Urinary bladder (tissue), 4 donors: ENCODE measurements around the gene LFNG. TPM values are rescaled to one million over a fixed set of nuclear protein-coding genes. Genes with fewer than 3 reads are reported as not detected.
"Not testable (repeated sequence)": the region's sequence is repeated elsewhere in the genome, so short reads cannot be mapped to it uniquely, and the experiment has no call there.

Experiments
- DNase-seq: peaks from one replicate; pipeline ENCODE4 v3.0.0-alpha.2; 2015; ENCODE audit errors: extremely low spot score
- H3K27ac ChIP-seq: one replicate; pipeline ENCODE4 v1.5.1; 2013; ENCODE audit warnings: low read depth, mild to moderate bottlenecking, moderate library complexity
- H3K36me3 ChIP-seq: one replicate; pipeline ENCODE4 v1.6.1; 2013; ENCODE audit warnings: mild to moderate bottlenecking, moderate library complexity; ENCODE audit not compliant: insufficient read depth
- H3K4me1 ChIP-seq: one replicate; pipeline ENCODE4 v1.6.1; 2013; ENCODE audit warnings: mild to moderate bottlenecking, moderate library complexity; ENCODE audit not compliant: insufficient read depth
- H3K4me3 ChIP-seq: one replicate; pipeline ENCODE4 v1.5.1; 2013; ENCODE audit warnings: low read depth, low read length
- WGBS: extraction: QIAGEN DNeasy Blood & Tissue Kit; methylation state at CpG from one replicate; pipeline ENCODE4 v1.1.7; 2013; 5-methylcytosine and 5-hydroxymethylcytosine counted together
- polyA plus RNA-seq: library from polyadenylated mRNA; stranded (reverse); fragments of 200-250 nt; gene quantifications from one replicate; pipeline ENCODE4 v1.2.3, GENCODE V29; 2013
- total RNA-seq: library from RNA; depleted of rRNA; stranded (reverse); fragments of >200 nt; gene quantifications from one replicate; pipeline ENCODE4 v1.2.3, GENCODE V29; 2014
- donor health status: healthy with polysubstance abuse.
- donor health status: healthy.

LFNG gene
- total and polyA plus RNA-seq, 2 donors, result 10.7 to 16.8 TPM

- Histone ChIP-seq H3K27ac (no peak overlapping the region), H3K36me3 (no peaks in the 10 kb centered on the region), H3K4me1 (no peaks in the 10 kb centered on the region), H3K4me3 (peak overlapping the region; percentile 84)
- 76% methylated on average over 16 of the region's 16 CpGs for WGBS
- DNase-seq, result no peak
Observed at GRCh38 chr7:2553831-2554581, 34.4 kb downstream of the LFNG start.

- no peak for DNase-seq
- no peak overlapping the region for H3K27ac ChIP-seq
- no peaks in the 10 kb centered on the region for H3K36me3 ChIP-seq
- peaks cover 3% of the 10 kb centered on the region for H3K4me1 ChIP-seq
- 6% methylated on average over 12 of the region's 12 CpGs for WGBS
- peak overlapping the region; percentile 84 for H3K4me3 ChIP-seq
Observed at GRCh38 chr7:2554661-2555111, 35.1 kb downstream of the LFNG start.

GRCh38 chr7:2555121-2556052 lies 35.8 kb downstream of the LFNG start, which contains the start of gene BRAT1:
BRAT1 (minus strand) TSS chr7:2555524; CDS start chr7:2554431, 1,093 bp downstream.
- WGBS, result under 1% methylated on average over 79 of the region's 79 CpGs
- Histone ChIP-seq H3K4me3 (peak within 1 kb of the TSS; percentile 84), H3K4me1 (peaks cover 3% of the 10 kb centered on the region), H3K27ac (peak within 1 kb of the TSS; percentile 99), H3K36me3 (no peaks in the 10 kb centered on the region)
- DNase-seq, result peak; percentile 82

GRCh38 chr7:2558629-2559282 lies 39.2 kb downstream of the LFNG start, which contains the start of gene IQCE:
IQCE (plus strand) TSS chr7:2558979; CDS start chr7:2559182, 203 bp downstream.
- DNase-seq, result peak; percentile 53
- peak within 1 kb of the TSS; percentile 95 for H3K4me3 ChIP-seq
- H3K4me1 ChIP-seq, result peaks cover 3% of the 10 kb centered on the region
- WGBS, result 2% methylated on average over 66 of the region's 66 CpGs
- no peak within 1 kb of the TSS for H3K27ac ChIP-seq
- H3K36me3 ChIP-seq, result no peaks in the 10 kb centered on the region

- Histone ChIP-seq H3K27ac (no peak overlapping the region), H3K4me3 (peak overlapping the region; percentile 95), H3K4me1 (peaks cover 3% of the 10 kb centered on the region), H3K36me3 (no peaks in the 10 kb centered on the region)
- 13% methylated on average over 53 of the region's 53 CpGs for WGBS
- DNase-seq, result no peak
Observed at GRCh38 chr7:2559283-2559950, 39.8 kb downstream of the LFNG start.

GRCh38 chr7:2563955-2564354 lies 44.4 kb downstream of the LFNG start:
- H3K36me3 ChIP-seq, DNase-seq, H3K4me1 ChIP-seq, H3K4me3 ChIP-seq, H3K27ac ChIP-seq: not testable (repeated sequence)
- 96% methylated on average over 3 of the region's 3 CpGs for WGBS

GRCh38 chr7:2564970-2565540 lies 45.5 kb downstream of the LFNG start:
- no peak overlapping the region for H3K4me3 ChIP-seq
- no peaks in the 10 kb centered on the region for H3K4me1 ChIP-seq
- no peaks in the 10 kb centered on the region for H3K36me3 ChIP-seq
- WGBS, result 84% methylated on average over 12 of the region's 12 CpGs
- DNase-seq, result no peak
- H3K27ac ChIP-seq, result no peak overlapping the region

GRCh38 chr7:2566348-2566889 lies 46.8 kb downstream of the LFNG start:
- no peak overlapping the region for H3K4me3 ChIP-seq
- 81% methylated on average over 8 of the region's 8 CpGs for WGBS
- H3K27ac ChIP-seq, result no peak overlapping the region
- H3K4me1 ChIP-seq, result no peaks in the 10 kb centered on the region
- H3K36me3 ChIP-seq, result no peaks in the 10 kb centered on the region
- no peak for DNase-seq

- H3K27ac ChIP-seq, result no peak overlapping the region
- H3K4me1 ChIP-seq, result no peaks in the 10 kb centered on the region
- no peak for DNase-seq
- WGBS, result 60% methylated on average over 28 of the region's 28 CpGs
- H3K36me3 ChIP-seq, result no peaks in the 10 kb centered on the region
- no peak overlapping the region for H3K4me3 ChIP-seq
Observed at GRCh38 chr7:2566890-2567678, 47.5 kb downstream of the LFNG start.

GRCh38 chr7:2567679-2568278 lies 48.2 kb downstream of the LFNG start:
- no peak overlapping the region for H3K27ac ChIP-seq
- no peaks in the 10 kb centered on the region for H3K4me1 ChIP-seq
- WGBS, result 39% methylated on average over 16 of the region's 16 CpGs
- no peak overlapping the region for H3K4me3 ChIP-seq
- DNase-seq, result no peak
- H3K36me3 ChIP-seq, result no peaks in the 10 kb centered on the region

GRCh38 chr7:2568521-2569223 lies 49.1 kb downstream of the LFNG start:
- Histone ChIP-seq H3K36me3 (no peaks in the 10 kb centered on the region), H3K4me3 (no peak overlapping the region), H3K4me1 (no peaks in the 10 kb centered on the region), H3K27ac (no peak overlapping the region)
- no peak for DNase-seq
- 95% methylated on average over 24 of the region's 24 CpGs for WGBS
